Sigmoid colon (tissue), 4 donors: ENCODE results near the gene FBLN1.

ENCODE experiments used
- EP300 ChIP-seq, 4 donors: sonication (generic); formaldehyde crosslinking; IDR thresholded peaks; one replicate each; pipeline ENCODE4 v1.6.1; 2017; ENCODE audit warnings: antibody characterized with exemption in 4 of 4
- POLR2A ChIP-seq, 2 donors: fragments of 450-650 bp; IDR thresholded peaks; one replicate each; pipeline ENCODE4 v1.6.1; 2016; ENCODE audit warnings: antibody characterized with exemption in 2 of 2, mild to moderate bottlenecking in 2 of 2, moderate library complexity in 2 of 2
- POLR2AphosphoS5 ChIP-seq, 4 donors: sonication (generic); formaldehyde crosslinking; IDR thresholded peaks; one replicate each; pipeline ENCODE4 v1.6.1; 2017; ENCODE audit warnings: antibody characterized with exemption in 4 of 4
- TF ChIP-seq, protein P1 (sequence below), 4 experiments: fragments of 450-650 bp in 3 of 4; fragments of 200-600 bp in 1 of 4; IDR thresholded peaks; one replicate each; pipeline ENCODE4 v1.5.1; 2016 to 2019; ENCODE audit warnings: antibody characterized with exemption in 4 of 4, mild to moderate bottlenecking in 3 of 4, moderate library complexity in 2 of 4

DNA sequence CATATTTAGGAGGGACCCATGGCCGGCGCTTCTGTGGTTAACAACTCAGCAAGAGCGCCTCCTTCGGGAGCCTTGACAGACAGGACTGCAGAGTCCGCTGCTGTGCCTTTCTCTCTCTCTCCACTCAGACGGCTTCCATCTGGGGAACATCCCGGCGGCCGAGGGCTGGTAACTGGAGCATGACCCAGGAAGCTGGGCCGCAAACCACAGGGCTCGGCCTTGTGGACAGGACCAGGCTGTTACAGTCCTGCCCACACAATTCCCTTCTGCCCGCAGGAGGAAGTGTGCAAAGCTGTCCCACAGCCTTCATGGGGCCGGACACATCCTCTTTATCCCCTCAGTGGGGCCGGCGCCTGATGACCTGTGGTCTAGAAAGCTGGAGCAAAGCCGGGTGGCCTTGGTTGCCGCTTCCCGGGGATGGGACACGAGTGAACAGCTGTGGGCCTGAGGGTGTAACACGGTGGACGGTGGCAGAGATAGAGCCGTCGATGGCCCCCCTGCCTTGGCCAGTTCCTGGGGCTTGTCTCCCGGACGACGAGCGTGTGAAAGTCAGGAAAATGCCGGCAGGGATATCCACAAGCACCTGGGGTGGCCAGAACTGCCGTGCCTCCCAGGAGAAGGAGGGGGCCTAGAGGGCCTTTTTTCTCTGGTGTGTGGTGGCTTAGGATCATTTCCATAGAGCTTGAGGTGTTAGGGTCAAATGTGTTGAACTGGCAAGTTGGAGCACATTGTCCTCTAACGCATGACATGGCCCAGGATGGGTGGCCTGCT is 50.1 kb downstream of the FBLN1 start:
- TF ChIP-seq, protein P1, sequence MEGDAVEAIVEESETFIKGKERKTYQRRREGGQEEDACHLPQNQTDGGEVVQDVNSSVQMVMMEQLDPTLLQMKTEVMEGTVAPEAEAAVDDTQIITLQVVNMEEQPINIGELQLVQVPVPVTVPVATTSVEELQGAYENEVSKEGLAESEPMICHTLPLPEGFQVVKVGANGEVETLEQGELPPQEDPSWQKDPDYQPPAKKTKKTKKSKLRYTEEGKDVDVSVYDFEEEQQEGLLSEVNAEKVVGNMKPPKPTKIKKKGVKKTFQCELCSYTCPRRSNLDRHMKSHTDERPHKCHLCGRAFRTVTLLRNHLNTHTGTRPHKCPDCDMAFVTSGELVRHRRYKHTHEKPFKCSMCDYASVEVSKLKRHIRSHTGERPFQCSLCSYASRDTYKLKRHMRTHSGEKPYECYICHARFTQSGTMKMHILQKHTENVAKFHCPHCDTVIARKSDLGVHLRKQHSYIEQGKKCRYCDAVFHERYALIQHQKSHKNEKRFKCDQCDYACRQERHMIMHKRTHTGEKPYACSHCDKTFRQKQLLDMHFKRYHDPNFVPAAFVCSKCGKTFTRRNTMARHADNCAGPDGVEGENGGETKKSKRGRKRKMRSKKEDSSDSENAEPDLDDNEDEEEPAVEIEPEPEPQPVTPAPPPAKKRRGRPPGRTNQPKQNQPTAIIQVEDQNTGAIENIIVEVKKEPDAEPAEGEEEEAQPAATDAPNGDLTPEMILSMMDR (IDR thresholded peaks at IDR 0.05): no peak
- peak in 3 of 4 donors; percentile 12 to 54 (median 44) for TF ChIP-seq POLR2AphosphoS5 (IDR thresholded peaks at IDR 0.05)
- no peak for TF ChIP-seq POLR2A (IDR thresholded peaks at IDR 0.05)
- no peak for TF ChIP-seq EP300 (IDR thresholded peaks at IDR 0.05)
